Activated T-cell treated with anti-CD3 and anti-CD28 coated beads, Interleukin-2, amount 50 U/mL, for 1 hour (primary cell): ENCODE measurements around the gene CAVIN4.

Experiments used
- DNase-seq: peaks from one replicate; pipeline ENCODE4 v3.0.0-alpha.2; 2020

CAVIN4 gene

GRCh38 chr9:100577776-100578448 lies at the start of gene CAVIN4:
CAVIN4 (plus strand) TSS chr9:100578079; CDS start chr9:100578144, 65 bp downstream.
- DNase-seq = no peak

- no peak for DNase-seq
These were observed 43.5 kb upstream of the CAVIN4 start for GRCh38 chr9:100534401-100534800.

- no peak for DNase-seq
These were observed 37.6 kb upstream of the CAVIN4 start for GRCh38 chr9:100540327-100540726.

- DNase-seq = no peak
These were observed 28.8 kb upstream of the CAVIN4 start for GRCh38 chr9:100549048-100549447.

- DNase-seq = no peak
These were observed 22.9 kb upstream of the CAVIN4 start for GRCh38 chr9:100554935-100555401.

- DNase-seq = no peak
These were observed 22.4 kb upstream of the CAVIN4 start for GRCh38 chr9:100555471-100555870.

- no peak for DNase-seq
These were observed 20.8 kb upstream of the CAVIN4 start for GRCh38 chr9:100557053-100557452.

- DNase-seq = no peak
These were observed 16.6 kb upstream of the CAVIN4 start for GRCh38 chr9:100561256-100561655.

GRCh38 chr9:100567856-100568255 lies 10.0 kb upstream of the CAVIN4 start:
- DNase-seq = no peak

- no peak for DNase-seq
These were observed 4.1 kb upstream of the CAVIN4 start for GRCh38 chr9:100573655-100574260.

GRCh38 chr9:100575006-100575405 lies 2.9 kb upstream of the CAVIN4 start:
- no peak for DNase-seq

- DNase-seq = no peak
These were observed 2.0 kb upstream of the CAVIN4 start for GRCh38 chr9:100575765-100576386.

GRCh38 chr9:100578610-100579009 lies 731 bp downstream of the CAVIN4 start:
- DNase-seq = no peak

- no peak for DNase-seq
These were observed 1.8 kb downstream of the CAVIN4 start for GRCh38 chr9:100579665-100580064.

- no peak for DNase-seq
These were observed 2.4 kb downstream of the CAVIN4 start for GRCh38 chr9:100580257-100580656.

- DNase-seq = no peak
These were observed 3.2 kb downstream of the CAVIN4 start for GRCh38 chr9:100581081-100581480.

GRCh38 chr9:100581661-100582060 lies 3.8 kb downstream of the CAVIN4 start:
- DNase-seq = no peak

- no peak for DNase-seq
These were observed 5.3 kb downstream of the CAVIN4 start for GRCh38 chr9:100583014-100583802.

GRCh38 chr9:100584951-100585350 lies 7.1 kb downstream of the CAVIN4 start:
- no peak for DNase-seq

GRCh38 chr9:100586093-100586492 lies 8.2 kb downstream of the CAVIN4 start:
- no peak for DNase-seq

- no peak for DNase-seq
These were observed 9.5 kb downstream of the CAVIN4 start for GRCh38 chr9:100587375-100587774.

- no peak for DNase-seq
These were observed 11.7 kb downstream of the CAVIN4 start for GRCh38 chr9:100589582-100589981.

- DNase-seq = no peak
These were observed 12.6 kb downstream of the CAVIN4 start for GRCh38 chr9:100590481-100590880.
